ENCODE results near the gene RRAGD.

RRAGD gene

DNA sequence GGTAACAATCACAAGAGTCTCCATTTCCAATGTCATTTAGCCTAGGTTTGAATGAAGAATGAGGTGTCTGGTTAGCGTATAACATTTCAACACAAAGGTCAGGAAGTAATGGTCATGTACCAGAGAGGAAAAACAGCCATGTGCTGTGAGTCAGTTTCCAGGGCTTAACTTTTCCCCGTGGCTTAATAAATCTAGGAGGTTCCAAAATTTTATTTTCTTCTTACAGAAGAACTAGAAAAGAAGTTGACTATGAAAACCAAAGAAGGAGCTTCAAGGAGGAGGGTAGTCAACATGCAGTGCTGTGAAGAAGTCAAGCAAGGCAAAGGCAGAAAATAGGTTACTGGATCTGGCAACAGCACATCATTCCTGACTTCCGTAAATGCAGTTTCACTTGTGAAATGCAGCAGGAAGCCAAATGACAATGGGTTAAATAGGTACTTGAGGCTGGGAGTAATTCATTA lies 88.5 kb downstream of the RRAGD start:
- Histone ChIP-seq H2BK12ac (ENCODE audit: low read length) (no peak overlapping the region), H3K4me2 (ENCODE audit: insufficient read depth, low read length, poor library complexity, severe bottlenecking) (no peak overlapping the region), H3K27ac (replicated peaks; ENCODE audit: low read length) (no peak overlapping the region), H3K9me3 (replicated peaks in 1 of 2; ENCODE audit: control insufficient read depth in 2 of 2, insufficient read depth in 1 of 2, low read depth in 1 of 2, low read length in 2 of 2) (peaks cover 3 to 21% of the 10 kb centered on the region in 2 donors), H3K36me3 (replicated peaks in 1 of 2; ENCODE audit: control insufficient read depth in 2 of 2, insufficient read depth in 2 of 2, low read length in 2 of 2) (peaks cover 2 to 34% of the 10 kb centered on the region in 2 donors), H3K4ac (ENCODE audit: low read length) (no peak overlapping the region), H3K14ac (ENCODE audit: low read length) (no peak overlapping the region), H2BK15ac (ENCODE audit: low read length) (no peak overlapping the region), H4K8ac (ENCODE audit: low read depth, low read length) (no peak overlapping the region), H4K91ac (ENCODE audit: low read depth, low read length, poor library complexity) (no peak overlapping the region), H3K9ac (ENCODE audit: low read depth, low read length, poor library complexity) (no peak overlapping the region), H3K79me1 (ENCODE audit: low read depth, low read length) (no peaks in the 10 kb centered on the region), H3K18ac (ENCODE audit: low read length) (no peak overlapping the region), H3K27me3 (ENCODE audit: control insufficient read depth in 3 of 3, insufficient read depth in 3 of 3, low read depth in 1 of 3, low read length in 3 of 3) (no peaks in the 10 kb centered on the region), H3K4me1 (ENCODE audit: control insufficient read depth in 2 of 2, insufficient read depth in 1 of 2, low read depth in 1 of 2, low read length in 2 of 2) (no peaks in the 10 kb centered on the region), H3K4me3 (ENCODE audit: low read length in 2 of 2) (no peak overlapping the region), H2AK5ac (ENCODE audit: low read depth, low read length) (no peak overlapping the region), H2BK5ac (ENCODE audit: low read length) (no peak overlapping the region), H2BK120ac (ENCODE audit: low read depth, low read length) (no peak overlapping the region), H2AFZ (ENCODE audit: low read length) (no peak overlapping the region), H3K23ac (ENCODE audit: low read depth, low read length, poor library complexity) (no peak overlapping the region)
- DNase-seq (ENCODE audit: low spot score): no peak
- no CpG with 5 or more reads among the region's 3 CpGs for WGBS, 2 donors (ENCODE audit: extremely low coverage in 2 of 2, insufficient read length in 2 of 2, insufficient replicate concordance in 1 of 2)

DNA sequence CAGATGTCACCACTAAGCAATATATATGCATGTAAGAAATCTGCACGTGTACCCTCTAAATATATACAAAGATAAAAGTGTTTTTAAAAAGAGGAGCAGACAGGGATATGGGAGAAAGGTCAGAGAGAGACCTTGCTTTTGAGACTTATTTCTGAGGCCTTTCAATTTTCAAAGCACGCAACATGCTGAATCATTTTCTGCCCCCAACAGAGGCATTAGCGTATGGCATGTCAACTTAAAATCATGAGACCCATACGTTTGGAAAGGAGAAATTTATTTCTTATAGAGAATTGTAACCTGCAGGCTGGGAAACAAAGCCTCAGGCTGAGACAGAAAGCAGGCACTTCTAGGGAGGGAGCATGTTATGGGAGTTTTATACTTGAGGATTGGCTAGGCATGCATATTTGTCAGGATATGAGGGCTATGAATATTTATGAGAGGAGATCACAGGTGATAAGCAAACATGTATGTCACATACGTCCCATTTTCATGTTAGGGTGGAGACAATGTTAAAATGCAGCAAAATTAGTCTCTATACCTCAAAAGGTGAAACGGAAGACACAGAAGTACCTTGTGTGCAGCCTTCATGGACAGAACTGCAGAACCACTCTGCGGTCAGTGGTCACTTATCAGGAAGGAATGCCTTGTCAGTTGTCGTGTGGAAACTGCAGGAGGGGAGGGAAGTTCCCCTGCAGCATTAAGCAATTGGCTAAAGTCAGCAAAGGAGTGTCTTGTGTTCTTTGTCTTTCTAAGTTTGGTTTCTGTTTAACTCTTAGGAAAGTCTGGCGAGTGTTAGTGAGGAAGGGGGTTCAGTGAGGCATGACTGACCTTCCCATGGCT lies 90.7 kb downstream of the RRAGD start:
- Histone ChIP-seq H3K27ac (replicated peaks; ENCODE audit: low read length) (no peak overlapping the region), H3K4ac (ENCODE audit: low read length) (no peak overlapping the region), H3K9ac (ENCODE audit: low read depth, low read length, poor library complexity) (no peak overlapping the region), H3K18ac (ENCODE audit: low read length) (no peak overlapping the region), H3K4me3 (ENCODE audit: low read length in 2 of 2) (no peak overlapping the region), H3K14ac (ENCODE audit: low read length) (no peak overlapping the region), H2BK15ac (ENCODE audit: low read length) (no peak overlapping the region), H2BK5ac (ENCODE audit: low read length) (no peak overlapping the region), H3K4me2 (ENCODE audit: insufficient read depth, low read length, poor library complexity, severe bottlenecking) (no peak overlapping the region), H3K4me1 (ENCODE audit: control insufficient read depth in 2 of 2, insufficient read depth in 1 of 2, low read depth in 1 of 2, low read length in 2 of 2) (no peaks in the 10 kb centered on the region), H2BK120ac (ENCODE audit: low read depth, low read length) (no peak overlapping the region), H4K8ac (ENCODE audit: low read depth, low read length) (no peak overlapping the region), H3K36me3 (replicated peaks in 1 of 2; ENCODE audit: control insufficient read depth in 2 of 2, insufficient read depth in 2 of 2, low read length in 2 of 2) (peaks cover 2 to 13% of the 10 kb centered on the region in 2 donors), H2AK5ac (ENCODE audit: low read depth, low read length) (no peak overlapping the region), H3K9me3 (replicated peaks in 1 of 2; ENCODE audit: control insufficient read depth in 2 of 2, insufficient read depth in 1 of 2, low read depth in 1 of 2, low read length in 2 of 2) (peaks cover 3 to 21% of the 10 kb centered on the region in 2 donors), H2AFZ (ENCODE audit: low read length) (no peak overlapping the region), H3K23ac (ENCODE audit: low read depth, low read length, poor library complexity) (no peak overlapping the region), H4K91ac (ENCODE audit: low read depth, low read length, poor library complexity) (no peak overlapping the region), H3K27me3 (ENCODE audit: control insufficient read depth in 3 of 3, insufficient read depth in 3 of 3, low read depth in 1 of 3, low read length in 3 of 3) (no peaks in the 10 kb centered on the region), H2BK12ac (ENCODE audit: low read length) (no peak overlapping the region), H3K79me1 (ENCODE audit: low read depth, low read length) (no peaks in the 10 kb centered on the region)
- DNase-seq (ENCODE audit: low spot score): no peak
- WGBS, 2 donors (ENCODE audit: extremely low coverage in 2 of 2, insufficient read length in 2 of 2, insufficient replicate concordance in 1 of 2): no CpG with 5 or more reads among the region's 9 CpGs

DNA sequence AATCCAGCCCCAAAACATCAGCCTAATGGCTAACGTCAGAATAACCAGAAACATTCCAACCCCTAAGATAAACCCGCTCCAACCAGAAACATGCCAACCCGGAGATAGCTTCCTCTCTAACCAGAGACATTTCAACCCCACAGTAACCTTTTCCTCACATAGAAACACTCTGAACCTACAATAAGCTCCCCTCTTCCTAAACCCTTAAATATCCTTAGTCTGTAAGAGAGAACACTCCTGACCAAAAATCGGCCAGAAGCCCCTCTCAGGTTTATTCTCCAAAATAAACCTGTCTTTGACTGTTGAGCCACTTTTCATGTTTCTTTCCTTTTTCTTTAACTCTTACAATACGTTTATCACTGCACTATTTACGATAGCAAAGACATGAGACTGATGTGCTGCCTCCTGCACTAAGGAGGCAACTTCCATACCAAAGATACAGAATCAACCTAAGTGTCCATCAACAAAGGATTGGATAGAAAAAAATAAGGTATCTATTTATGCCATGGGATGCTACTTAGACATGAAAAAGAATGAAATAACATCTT lies 92.0 kb downstream of the RRAGD start:
- Histone ChIP-seq H2BK15ac (ENCODE audit: low read length) (no peak overlapping the region), H3K79me1 (ENCODE audit: low read depth, low read length) (no peaks in the 10 kb centered on the region), H2AFZ (ENCODE audit: low read length) (no peak overlapping the region), H3K27ac (replicated peaks; ENCODE audit: low read length) (no peak overlapping the region), H3K36me3 (replicated peaks in 1 of 2; ENCODE audit: control insufficient read depth in 2 of 2, insufficient read depth in 2 of 2, low read length in 2 of 2) (peaks cover 0 to 2% of the 10 kb centered on the region in 2 donors), H2BK5ac (ENCODE audit: low read length) (no peak overlapping the region), H2BK120ac (ENCODE audit: low read depth, low read length) (no peak overlapping the region), H3K9me3 (replicated peaks in 1 of 2; ENCODE audit: control insufficient read depth in 2 of 2, insufficient read depth in 1 of 2, low read depth in 1 of 2, low read length in 2 of 2) (peaks cover 3 to 21% of the 10 kb centered on the region in 2 donors), H3K9ac (ENCODE audit: low read depth, low read length, poor library complexity) (no peak overlapping the region), H3K18ac (ENCODE audit: low read length) (no peak overlapping the region), H2AK5ac (ENCODE audit: low read depth, low read length) (no peak overlapping the region), H3K14ac (ENCODE audit: low read length) (no peak overlapping the region), H3K4me2 (ENCODE audit: insufficient read depth, low read length, poor library complexity, severe bottlenecking) (no peak overlapping the region), H4K8ac (ENCODE audit: low read depth, low read length) (no peak overlapping the region), H3K23ac (ENCODE audit: low read depth, low read length, poor library complexity) (no peak overlapping the region), H3K27me3 (ENCODE audit: control insufficient read depth in 3 of 3, insufficient read depth in 3 of 3, low read depth in 1 of 3, low read length in 3 of 3) (no peaks in the 10 kb centered on the region), H3K4me1 (ENCODE audit: control insufficient read depth in 2 of 2, insufficient read depth in 1 of 2, low read depth in 1 of 2, low read length in 2 of 2) (no peaks in the 10 kb centered on the region), H4K91ac (ENCODE audit: low read depth, low read length, poor library complexity) (no peak overlapping the region), H3K4ac (ENCODE audit: low read length) (no peak overlapping the region), H2BK12ac (ENCODE audit: low read length) (no peak overlapping the region), H3K4me3 (ENCODE audit: low read length in 2 of 2) (no peak overlapping the region)
- no CpG with 5 or more reads among the region's 6 CpGs for WGBS, 2 donors (ENCODE audit: extremely low coverage in 2 of 2, insufficient read length in 2 of 2, insufficient replicate concordance in 1 of 2)
- DNase-seq (ENCODE audit: low spot score): no peak

DNA sequence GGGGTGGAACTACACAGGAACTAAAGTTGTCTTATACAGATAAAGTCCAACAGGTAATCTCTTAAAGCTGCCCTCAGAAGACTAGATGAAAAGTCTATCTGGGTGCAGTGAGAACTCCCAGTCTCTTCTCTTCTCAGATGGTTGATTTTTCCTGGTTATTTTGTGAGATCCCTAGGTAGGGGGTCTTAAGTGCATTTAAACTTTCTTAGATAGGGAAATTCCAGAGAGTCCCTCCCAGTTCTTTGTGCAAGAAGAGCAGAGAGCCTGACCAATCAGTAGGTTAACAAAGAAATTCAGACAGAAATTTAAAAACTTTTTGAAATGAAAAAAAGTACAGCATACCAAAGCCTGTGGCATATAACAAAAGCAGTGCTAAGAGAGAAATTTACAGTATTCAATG lies 95.0 kb downstream of the RRAGD start:
- no peak overlapping the region for H3K4me3 ChIP-seq (ENCODE audit: low read length in 2 of 2)
- H3K4me1 ChIP-seq (ENCODE audit: control insufficient read depth in 2 of 2, insufficient read depth in 1 of 2, low read depth in 1 of 2, low read length in 2 of 2): peaks cover 5 to 13% of the 10 kb centered on the region in 2 donors
- no peaks in the 10 kb centered on the region for H3K27me3 ChIP-seq (ENCODE audit: control insufficient read depth in 3 of 3, insufficient read depth in 3 of 3, low read depth in 1 of 3, low read length in 3 of 3)

More for the DNA sequence above, 95.0 kb downstream of the RRAGD start:
- no peaks in the 10 kb centered on the region for H3K36me3 ChIP-seq (replicated peaks in 1 of 2; ENCODE audit: control insufficient read depth in 2 of 2, insufficient read depth in 2 of 2, low read length in 2 of 2)
- no peak overlapping the region for H4K8ac ChIP-seq (ENCODE audit: low read depth, low read length)
- H2AFZ ChIP-seq (ENCODE audit: low read length): no peak overlapping the region
- peaks cover 3 to 21% of the 10 kb centered on the region in 2 donors for H3K9me3 ChIP-seq (replicated peaks in 1 of 2; ENCODE audit: control insufficient read depth in 2 of 2, insufficient read depth in 1 of 2, low read depth in 1 of 2, low read length in 2 of 2)
- no peak overlapping the region for H3K18ac ChIP-seq (ENCODE audit: low read length)
- no peak overlapping the region for H3K4me2 ChIP-seq (ENCODE audit: insufficient read depth, low read length, poor library complexity, severe bottlenecking)
- no peak overlapping the region for H2BK12ac ChIP-seq (ENCODE audit: low read length)
- H3K4ac ChIP-seq (ENCODE audit: low read length): no peak overlapping the region
- no peak overlapping the region for H3K9ac ChIP-seq (ENCODE audit: low read depth, low read length, poor library complexity)
- H3K79me1 ChIP-seq (ENCODE audit: low read depth, low read length): no peaks in the 10 kb centered on the region
- H2BK120ac ChIP-seq (ENCODE audit: low read depth, low read length): no peak overlapping the region
- H3K27ac ChIP-seq (replicated peaks; ENCODE audit: low read length): no peak overlapping the region
- no peak overlapping the region for H3K23ac ChIP-seq (ENCODE audit: low read depth, low read length, poor library complexity)
- H2BK15ac ChIP-seq (ENCODE audit: low read length): no peak overlapping the region
- no peak for DNase-seq (ENCODE audit: low spot score)
- no peak overlapping the region for H4K91ac ChIP-seq (ENCODE audit: low read depth, low read length, poor library complexity)
- H2AK5ac ChIP-seq (ENCODE audit: low read depth, low read length): no peak overlapping the region
- no peak overlapping the region for H2BK5ac ChIP-seq (ENCODE audit: low read length)
- no peak overlapping the region for H3K14ac ChIP-seq (ENCODE audit: low read length)
